ENCODE results near the gene LMO7.
A peak's percentile ranks its signal among the peaks of the same experiment; 100 is the strongest.
"Not testable (repeated sequence)": the region's sequence is repeated elsewhere in the genome, so short reads cannot be mapped to it uniquely, and the experiment has no call there.

The LMO7 gene

DNA sequence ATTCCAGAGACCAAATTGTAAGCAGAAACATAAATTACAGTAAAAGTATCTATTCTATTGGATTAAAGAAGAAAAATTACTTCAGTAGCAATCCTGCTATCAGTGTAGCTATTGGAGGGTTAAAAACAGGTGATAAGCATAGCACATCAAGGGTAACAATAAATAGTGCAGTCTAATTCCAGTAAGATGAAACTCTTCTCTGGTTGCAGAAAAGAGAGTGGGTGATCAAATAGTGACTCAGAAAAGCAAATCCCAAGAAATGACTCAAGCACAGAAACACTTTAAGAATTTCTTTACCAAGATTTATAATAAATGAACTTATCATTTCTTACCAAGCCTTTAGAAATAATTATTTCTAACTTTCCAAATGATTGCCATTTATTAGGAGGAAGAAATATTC is 135.7 kb downstream of the LMO7 start:
- peak; percentile 85 for DNase-seq (ENCODE audit: low read depth)

DNA sequence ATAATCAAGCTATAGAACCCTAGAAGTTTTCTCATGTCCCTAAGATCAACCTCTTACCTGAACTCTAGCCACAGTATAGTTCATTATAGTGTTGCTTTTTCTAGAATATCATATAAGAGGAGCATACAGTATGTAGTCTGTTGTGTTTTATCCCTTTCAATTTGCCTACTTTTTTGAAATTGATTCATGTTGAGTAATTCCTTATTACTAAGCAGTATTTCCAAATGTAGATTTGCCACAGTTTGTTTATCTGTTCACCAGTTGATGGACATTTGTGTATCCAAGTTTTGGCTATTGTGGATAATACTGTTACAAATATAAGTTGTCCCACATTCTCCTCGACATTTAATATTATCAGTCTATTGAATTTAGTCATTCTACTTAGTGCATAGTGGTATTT is 138.0 kb downstream of the LMO7 start:
- no peak for DNase-seq (ENCODE audit: low read depth)

DNA sequence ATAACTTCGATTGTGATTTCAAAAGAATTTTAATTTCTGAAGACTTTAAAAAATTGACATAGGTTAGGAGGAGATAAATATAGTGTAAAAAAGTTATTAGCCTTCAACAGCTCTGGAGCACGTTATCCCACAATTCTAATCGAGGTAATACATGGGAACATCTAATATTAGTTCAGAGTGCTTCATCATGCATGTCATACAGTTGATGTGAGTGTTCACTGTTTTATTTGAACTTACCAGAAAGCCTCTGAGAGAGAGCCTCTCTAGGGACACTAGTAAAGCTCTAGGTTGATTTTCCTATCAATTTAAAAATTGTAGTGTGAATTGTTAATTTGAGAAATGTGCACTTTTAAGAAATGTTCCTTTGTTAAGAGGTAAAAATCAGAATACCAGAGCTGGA is 140.4 kb downstream of the LMO7 start:
- DNase-seq (ENCODE audit: low read depth): no peak

DNA sequence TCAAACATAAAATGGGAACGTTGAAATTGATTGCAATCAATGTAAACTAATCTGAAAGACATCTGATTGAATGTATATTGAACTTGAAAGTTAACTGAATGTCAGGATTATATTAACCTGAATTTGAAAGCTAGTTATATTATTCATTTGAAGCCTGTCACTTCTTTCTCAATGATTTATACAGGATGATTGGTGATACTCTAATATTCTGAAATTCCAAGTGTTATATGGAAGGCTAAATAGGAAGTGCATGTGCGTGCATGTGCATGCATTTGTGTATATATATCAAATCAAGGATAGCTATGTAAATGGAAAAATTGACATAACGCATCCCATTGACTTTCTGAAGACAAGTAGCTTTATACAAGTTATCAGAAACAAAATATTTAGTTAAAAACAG is 143.3 kb downstream of the LMO7 start:
- DNase-seq (ENCODE audit: low read depth): no peak

DNA sequence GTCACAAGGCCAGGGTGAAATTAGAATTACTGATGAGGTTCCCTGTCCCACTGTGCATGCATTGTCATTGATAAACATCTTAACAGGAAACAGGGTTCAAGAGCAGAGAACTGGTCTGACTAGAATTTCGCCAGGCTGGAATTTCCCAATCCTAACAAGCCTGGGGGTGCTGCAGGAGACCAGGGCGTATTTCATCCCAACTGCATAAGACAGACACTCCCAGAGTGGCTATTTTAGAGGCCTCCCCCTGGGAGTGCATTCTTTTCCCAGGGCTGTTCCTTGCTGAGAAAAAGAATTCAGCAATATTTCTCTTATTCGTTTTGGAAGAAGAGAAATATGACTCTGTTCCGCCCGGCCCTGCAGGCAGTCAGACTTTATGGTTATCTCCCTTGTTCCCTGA is 144.0 kb downstream of the LMO7 start:
- DNase-seq (ENCODE audit: low read depth): not testable (repeated sequence)

DNA sequence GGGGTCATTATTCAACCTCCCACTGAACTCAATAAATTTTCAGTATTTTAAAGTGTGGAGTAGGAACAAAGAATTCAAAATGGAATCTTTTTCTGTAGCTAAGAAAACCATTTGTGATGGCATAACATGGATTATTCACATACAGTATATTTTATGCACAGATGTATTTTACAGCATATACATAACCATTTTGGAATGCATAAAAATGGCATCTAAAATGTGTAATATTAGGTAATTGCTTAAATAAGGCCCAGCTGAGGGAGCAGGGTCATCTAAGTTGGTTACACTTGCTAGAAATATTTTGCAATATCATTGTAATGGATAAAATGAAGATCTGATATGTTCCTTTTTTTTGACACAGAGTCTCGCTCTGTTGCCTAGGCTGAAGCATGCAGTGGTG is 146.9 kb downstream of the LMO7 start:
- peak; percentile 27 for DNase-seq (ENCODE audit: low read depth)

DNA sequence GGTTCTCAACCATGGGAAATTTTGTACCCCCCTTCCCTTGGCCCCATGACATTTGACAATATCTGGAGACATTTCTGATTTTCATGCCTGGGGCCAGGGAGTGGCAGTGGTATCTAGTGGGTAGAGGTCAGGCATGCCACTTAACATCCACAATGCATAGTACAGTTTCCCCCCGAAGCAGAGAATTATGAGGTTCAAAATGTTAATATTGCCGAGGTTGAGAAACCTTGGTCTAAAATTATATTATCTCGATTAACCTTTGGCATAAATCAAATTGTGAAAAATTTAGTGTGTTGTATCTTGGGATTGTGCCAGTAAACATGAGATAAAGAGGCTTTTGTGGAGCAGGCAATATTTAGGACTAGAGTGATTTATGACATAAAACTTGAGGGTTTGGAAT is 147.9 kb downstream of the LMO7 start:
- no peak for DNase-seq (ENCODE audit: low read depth)

DNA sequence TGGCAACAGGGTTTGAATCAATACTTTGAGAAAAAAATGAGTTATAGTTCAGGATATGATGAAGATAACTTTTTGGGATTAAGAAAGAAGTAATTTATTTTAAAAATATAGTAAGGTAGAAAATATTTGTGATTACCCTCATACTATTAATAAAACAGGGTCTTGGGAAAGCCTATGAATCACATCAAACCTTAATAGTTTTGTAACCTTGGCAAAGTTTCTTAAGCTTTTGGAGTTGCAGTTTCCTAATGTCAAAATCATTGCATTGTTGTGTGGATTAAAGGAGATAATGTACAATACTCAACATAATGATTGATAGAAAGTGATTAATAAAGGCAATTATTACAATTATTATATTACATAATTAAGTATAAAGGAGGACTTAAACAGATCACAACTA is 149.0 kb downstream of the LMO7 start:
- peak; percentile 39 for DNase-seq (ENCODE audit: low read depth)

DNA sequence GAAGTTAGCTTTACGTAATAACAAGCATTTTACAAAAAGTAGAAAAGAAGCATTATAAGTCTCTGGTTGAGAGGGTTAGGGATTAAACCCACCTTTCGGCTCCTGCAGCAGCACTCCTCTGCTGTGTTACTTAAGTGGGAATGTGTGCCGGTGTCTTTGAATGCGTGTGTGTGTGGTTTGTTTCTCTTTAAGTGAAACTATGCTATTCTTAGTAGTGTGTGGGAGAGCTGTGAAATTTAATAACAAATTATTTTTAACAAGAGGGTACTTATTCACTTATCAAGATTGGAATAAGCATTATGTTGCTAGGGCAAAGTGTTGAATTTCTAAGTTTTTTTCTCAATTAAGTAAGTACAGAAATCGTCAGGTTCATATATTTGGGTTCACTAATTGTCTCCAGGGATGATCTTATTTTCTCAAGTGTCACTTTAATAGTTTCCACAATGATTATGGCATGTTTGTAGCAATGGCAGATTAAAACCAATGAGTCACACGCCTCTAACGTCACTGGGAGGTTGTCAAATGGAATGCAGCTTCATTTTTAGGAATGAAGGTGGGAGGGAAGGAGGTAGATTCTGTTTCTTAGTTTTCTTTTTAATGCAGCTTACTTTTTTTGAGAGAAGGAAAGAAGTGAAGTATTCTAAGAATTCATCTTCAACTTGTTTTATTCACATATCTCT is 151.3 kb downstream of the LMO7 start:
- DNase-seq (ENCODE audit: low read depth): peak; percentile 79

DNA sequence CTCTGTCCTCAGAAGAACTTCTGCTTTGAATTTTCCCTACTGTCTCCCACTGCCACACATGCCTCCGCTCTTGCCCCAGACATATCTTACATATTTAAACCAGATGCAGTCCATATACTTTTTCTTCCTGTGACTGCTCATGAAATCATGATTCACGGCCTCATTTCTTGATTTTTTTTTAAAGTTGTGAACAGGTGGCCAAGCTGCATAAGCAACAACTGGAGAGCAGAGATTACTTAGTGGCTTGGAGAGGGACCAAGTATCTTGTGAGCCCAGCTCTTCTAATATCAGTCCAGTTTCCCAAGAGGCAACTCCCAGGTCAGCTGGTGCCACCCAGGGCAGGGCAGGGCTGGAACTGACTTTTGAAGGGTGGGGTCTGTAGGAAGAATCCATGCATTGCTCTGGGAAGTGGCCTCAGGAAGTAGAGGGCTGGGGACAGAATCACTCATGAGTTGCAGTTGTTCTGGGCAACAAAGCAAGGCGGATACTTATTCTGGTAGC is 152.4 kb downstream of the LMO7 start:
- DNase-seq (ENCODE audit: low read depth): peak; percentile 89

DNA sequence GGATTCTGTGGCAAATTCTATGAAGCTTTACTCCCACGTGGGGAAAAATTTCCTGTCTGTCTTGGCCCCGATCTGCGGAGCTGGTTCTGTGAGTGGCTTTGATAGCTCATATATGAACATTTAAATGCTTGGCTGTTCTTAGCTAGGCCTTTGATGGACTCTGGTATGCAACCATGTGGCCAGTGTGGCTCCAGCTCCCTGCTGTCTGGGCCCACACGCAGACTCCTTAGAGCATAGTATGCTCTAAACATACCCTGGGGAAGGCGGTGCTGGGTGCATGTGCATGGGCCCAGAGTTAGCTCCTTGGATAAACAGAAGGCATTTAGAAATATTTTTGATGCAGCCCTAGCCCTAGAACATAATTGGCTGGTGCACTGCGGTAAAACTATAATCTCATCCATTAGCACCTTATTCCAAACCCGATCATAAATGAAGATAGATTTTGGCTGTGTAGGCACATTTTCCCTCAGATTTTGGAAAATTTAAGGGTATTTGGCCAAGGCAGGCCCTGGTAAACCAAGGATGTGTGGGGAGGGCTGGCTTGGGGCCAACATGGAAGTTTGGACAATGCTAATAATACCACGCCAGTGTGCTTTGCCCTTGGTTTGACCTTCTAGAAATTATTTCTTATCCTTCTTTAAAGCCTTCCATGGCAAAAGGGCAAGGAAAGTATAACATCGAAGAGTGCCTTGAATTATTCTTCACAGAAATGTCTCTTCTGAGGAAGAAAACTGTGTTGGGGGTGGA is 153.5 kb downstream of the LMO7 start:
- peak; percentile 34 for DNase-seq (ENCODE audit: low read depth)

DNA sequence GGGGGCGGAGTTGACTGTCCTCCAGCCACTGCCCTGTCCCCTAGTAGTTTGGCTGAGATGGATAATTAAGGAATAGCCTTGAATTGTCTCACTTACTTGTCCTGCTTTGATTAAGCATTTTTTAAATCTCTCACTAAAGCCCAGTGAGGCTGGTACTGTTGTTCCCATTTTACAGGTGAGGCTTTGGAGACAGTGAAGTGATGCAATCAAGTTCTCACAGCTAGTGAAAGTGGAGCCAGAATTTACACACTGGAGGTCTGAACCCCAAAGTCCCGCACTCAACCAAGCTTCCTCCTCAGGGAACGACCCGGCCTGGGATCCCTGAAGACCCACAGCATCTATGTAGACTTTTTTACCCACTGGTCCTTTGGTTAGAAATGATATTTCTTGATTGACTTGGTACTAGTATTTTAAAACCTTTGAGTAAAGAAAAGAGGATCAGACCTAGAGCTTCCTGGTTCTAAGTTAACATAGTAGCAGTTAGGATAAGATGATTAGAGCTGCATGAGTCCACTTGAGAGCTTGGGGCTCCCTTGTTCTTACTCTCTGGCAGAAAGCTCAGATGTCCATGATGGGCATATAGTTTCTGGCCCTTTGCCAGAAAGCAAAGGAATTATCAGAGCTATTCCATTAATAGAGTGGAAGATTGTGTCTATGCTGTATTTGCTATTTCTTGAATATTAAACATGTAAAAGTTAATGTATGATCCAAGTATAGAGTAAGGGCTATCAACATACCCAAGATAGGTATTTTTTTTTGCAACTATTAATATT is 154.3 kb downstream of the LMO7 start:
- DNase-seq (ENCODE audit: low read depth): no peak

DNA sequence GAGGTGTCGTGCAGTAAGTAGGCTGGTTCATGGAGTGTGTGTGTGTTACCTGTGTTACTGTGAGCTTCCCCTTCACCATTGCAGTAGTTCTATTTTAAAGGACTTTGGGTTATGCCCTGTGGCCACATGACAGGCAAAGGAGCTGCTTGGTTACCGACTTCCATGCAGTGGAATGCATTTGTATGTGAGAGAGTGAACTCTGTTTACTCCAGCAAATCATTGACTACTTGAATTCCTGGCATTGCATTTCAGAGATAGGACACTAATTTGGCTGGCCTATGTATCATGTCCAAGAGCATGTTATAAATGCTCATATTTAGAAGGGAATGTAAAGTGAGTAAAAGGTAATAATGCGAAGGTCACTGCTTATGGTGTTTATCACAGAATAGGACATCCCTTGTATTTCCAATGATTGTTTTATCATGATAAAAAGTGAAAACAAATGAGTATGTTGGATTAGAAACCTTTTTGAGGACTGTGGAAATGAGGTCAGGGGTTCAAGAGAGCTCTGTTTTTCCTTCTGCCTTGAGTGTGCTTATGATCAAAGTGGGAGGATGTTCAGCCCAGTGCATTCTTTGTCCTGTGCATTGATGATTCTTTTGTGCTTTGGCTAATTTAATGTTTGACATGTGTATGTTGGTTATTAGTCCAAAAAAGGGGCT is 156.5 kb downstream of the LMO7 start:
- DNase-seq (ENCODE audit: low read depth): peak; percentile 75

DNA sequence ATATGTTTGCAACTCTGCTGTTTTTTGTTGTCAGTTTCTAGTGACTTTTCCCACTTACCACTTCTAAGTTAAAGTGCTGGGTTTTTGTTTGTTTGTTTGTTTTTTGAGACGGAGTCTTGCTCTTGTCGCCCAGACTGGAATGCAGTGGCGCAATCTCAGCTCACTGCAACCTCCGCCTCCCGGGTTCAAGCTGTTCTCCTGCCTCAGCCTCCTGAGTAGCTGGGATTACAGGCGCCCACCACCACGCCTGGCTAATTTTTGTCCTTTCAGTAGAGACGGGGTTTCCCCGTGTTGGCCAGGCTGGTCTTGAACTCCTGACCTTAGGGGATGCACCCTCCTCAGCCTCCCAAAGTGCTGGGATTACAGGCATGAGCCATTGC is 157.0 kb downstream of the LMO7 start:
- DNase-seq (ENCODE audit: low read depth): not testable (repeated sequence)

DNA sequence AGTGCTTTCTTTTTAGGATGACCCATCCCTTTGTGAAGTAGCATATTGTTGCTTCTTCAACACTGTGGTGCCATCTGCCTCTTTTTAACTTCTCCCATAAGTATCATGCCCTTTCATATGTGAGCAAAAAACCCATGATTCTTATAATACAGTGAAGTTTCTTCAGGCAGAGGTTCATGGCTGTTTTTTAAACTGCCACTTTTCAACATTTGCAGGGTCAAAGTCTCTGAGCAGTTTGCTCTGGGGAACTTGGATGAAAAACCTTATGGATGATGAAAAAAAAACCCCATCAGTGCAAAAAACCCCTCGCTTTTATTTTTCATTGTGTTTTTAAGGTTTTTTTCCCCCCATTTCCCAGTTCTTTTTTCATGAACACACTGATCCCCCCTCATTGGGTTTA is 158.5 kb downstream of the LMO7 start:
- DNase-seq (ENCODE audit: low read depth): no peak

DNA sequence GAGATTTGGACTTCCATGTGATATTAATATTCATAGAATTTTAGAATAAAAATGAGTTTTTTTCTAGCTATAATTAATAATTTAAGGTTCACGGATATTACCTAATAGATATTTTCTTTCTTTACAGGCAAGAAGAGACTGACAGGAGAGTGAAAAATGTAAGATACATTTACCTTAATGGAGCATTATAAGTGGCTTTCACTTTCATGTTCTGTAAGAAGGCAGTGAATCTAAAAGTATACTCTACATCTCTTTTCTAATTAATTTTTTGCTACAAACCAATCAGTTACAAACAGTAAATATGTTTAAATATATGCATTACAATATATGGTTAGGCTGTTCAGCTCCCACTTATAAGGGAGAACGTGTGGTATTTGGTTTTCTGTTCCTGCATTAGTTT is 159.1 kb downstream of the LMO7 start:
- no peak for DNase-seq (ENCODE audit: low read depth)

DNA sequence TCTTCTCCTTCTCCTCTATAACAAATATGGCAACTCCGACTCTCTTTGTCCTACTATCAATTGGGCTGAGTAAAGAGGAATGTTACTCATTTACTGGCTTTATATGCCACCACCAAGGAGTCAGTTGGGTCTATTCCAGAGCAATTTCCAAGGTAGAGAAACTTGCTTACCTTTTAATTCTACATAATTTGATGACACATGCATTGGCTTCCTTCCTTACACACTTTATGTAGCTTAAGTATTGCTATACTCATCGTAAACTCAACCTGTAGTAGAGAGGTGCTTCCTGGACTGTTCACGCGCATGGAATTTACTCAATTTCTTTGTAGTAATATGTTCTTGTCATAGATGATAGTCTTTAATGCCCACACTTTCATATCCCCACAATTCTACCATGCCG is 160.7 kb downstream of the LMO7 start:
- DNase-seq (ENCODE audit: low read depth): no peak

DNA sequence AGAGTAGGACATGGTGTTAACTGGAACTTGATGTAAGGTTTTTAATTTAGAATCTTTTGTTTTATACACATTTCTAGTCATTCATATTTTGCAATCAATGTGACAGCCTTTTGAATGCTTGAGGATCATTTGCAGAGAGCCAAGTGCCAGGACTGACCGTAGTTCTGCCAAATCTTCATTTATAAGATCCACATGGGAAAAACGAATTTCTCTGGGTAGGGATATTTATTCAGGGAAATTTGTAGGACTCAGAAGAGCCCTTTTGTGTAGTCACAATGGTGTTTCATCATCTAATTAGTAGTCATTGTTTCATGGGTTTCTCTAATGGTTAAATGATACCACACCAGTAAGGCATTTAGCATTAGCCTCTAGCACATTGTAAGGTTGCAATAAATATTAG is 161.1 kb downstream of the LMO7 start:
- no peak for DNase-seq (ENCODE audit: low read depth)

DNA sequence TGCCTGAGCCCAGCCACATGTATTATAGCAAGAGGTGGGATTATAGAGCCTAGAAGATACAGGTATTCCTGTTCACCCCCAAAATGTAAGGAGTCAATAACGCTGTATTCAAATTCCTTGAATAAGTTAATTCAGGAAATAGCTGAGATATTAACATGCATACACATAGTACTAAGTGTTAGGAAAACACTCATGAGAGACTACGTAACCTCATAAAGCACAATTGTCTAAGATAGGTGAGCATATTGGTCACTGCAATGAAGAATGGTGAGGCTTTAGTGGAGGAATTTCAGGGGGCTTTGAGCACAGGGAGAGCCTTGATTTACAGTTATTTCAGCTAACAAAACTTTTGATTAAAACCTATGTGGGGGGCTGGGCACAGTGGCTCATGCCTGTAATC is 161.6 kb downstream of the LMO7 start:
- no peak for DNase-seq (ENCODE audit: low read depth)

DNA sequence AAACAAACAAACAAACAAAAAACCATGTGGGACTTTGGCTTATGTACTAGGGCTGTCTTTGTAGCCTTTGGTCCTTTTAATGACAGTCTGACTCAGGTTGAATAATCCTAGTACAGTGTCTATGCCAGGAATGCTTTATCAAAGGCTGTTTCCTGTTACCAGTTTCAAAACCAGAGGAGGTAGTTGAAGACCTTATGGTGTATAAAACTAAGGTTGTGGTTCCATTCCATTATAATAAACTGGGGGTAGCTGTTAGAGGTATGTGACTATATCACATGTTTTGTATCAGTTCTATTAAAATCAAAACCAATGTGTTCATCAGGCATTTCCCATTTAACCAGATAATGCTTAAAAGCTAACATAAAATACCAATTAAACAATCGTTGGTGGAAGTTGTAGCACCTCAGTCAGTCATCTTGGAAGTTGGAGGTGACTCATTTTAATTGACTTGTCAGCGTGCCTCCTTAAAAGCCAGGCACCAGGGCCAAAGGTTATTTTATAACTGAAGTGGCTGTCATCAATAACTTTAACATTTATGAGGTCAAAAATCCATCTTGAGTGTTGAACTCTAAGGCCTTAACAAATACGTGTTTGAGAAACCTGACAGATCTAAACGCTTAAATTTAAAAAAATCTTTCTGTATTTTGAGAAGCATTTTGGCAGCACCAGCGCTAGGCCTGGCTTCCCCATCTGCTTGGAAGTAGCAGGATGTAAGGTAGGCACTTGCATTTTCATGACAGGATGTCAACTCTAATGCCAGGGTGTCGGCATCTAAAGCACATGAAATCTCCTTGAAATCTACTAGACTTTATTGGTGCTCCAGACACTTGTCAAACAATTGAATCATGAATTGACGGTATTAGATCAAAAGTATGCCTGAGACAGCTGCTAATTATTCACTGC is 162.5 kb downstream of the LMO7 start:
- peak; percentile 60 for DNase-seq (ENCODE audit: low read depth)

DNA sequence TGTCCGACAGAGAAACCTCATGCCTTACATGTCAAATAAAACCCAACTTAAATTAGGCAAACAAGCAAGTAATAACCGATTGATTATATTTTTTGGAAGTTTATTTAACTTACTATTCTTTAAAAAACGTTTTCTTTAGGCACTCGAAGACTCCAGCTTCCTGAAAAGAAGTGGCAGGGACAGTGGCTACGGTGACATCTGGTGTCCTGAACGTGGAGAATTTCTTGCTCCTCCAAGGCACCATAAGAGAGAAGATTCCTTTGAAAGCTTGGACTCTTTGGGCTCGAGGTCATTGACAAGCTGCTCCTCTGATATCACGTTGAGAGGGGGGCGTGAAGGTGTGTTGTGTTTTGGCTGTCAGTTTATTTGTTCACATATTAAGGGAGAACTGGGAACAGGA is 164.4 kb downstream of the LMO7 start:
- DNase-seq (ENCODE audit: low read depth): no peak

Measured in EH (cell line).